HG03066 (cell line): ENCODE data around the gene LSS.
"Not testable (repeated sequence)": the region's sequence is repeated elsewhere in the genome, so short reads cannot be mapped to it uniquely, and the experiment has no call there.

Experiments
- ATAC-seq: cut with Tn5 transposase; IDR thresholded peaks from one replicate; pipeline ENCODE4 v1.9.1; 2021; ENCODE audit warnings: low read depth; ENCODE audit not compliant: unreplicated experiment

Gene LSS

DNA sequence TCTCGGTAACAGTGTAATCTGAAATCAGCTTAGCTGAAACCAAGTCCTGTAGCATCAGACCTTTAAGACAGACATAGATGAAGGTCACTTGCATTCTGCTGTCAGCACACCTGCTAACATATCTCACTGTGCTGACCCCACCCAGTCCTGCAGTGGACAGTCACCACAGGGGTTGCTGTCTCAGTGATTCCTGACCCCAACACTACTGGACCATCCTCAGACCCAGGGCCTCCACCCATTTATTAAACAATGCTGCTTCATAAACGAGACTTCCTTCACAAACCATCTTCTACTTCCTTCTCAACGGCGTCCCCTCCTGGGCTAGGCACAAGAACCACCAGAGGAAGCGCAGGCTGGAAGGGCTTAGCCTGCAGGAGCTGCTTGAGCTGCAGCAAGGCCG lies 17.8 kb upstream of the LSS start:
- no peak for ATAC-seq

DNA sequence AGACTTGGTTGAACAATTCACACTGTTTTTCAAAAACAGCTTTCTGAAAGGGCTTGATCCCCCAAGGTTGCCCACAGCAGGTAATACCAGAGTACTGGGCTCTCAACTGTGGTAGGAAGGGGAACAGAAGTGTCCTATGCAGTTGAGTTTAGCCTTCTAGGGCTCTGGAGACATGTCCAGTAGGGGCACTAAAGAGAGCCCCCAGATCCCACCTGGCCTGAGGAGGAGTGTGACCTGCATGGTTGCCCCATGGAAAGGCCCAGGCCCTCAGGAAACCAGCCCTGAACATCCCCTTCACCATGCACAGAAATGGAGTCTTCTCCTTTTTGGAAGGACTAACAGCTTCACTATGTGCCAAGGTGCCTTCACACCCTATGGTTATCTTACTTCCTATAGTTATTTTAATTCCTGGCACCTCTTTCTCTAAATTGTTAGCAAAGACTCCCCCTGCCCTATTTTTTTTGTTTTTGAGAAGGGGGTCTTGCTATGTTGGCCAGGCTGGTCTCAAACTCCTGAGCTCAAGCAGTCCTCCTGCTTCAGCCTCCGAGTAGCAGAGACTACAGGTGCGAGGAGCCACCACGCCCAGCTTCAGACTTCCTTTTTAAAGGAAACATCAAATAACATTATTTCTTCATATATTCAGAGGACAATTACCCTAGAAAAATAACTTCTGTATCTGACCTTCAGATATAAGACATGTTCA lies 16.8 kb upstream of the LSS start:
- no peak for ATAC-seq

DNA sequence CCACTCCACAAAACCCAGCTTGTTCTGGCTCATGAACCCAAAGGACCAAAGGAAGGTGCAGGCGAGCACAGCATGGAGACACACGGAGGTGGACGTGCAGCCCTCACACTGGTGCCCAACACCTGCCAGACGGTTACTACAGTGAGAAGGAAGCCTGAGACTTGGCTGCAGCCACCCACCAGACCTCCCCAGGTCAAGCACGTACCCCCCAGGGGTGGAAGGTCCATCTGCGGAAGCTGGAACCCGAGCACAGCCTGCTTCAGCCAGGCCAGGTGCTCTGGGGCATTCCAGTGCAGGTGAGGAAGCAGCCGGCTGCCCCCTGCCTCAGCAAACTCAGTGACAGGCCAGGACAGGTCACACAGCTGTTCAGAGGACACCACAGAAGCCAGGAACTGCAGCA lies 16.0 kb upstream of the LSS start:
- ATAC-seq: no peak

DNA sequence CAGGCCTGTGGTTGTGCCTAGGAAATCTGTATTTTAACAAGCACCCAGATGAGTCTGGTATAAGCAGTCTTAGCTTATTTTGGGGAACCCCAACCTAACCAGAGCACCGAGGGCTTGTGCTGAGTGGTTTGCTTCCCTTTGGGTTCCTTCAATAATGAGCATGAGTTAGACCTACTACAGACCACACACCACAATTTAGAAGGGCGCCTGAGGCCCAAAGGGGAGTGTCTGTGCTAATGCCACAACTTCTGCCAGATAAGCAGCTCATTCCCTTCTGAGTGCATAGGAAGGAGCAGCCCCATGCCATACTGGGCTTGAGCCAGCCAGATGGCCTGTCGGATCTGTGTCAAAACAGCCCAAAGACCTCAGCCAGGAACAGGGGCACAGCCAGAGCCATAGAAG lies 15.4 kb upstream of the LSS start:
- no peak for ATAC-seq

DNA sequence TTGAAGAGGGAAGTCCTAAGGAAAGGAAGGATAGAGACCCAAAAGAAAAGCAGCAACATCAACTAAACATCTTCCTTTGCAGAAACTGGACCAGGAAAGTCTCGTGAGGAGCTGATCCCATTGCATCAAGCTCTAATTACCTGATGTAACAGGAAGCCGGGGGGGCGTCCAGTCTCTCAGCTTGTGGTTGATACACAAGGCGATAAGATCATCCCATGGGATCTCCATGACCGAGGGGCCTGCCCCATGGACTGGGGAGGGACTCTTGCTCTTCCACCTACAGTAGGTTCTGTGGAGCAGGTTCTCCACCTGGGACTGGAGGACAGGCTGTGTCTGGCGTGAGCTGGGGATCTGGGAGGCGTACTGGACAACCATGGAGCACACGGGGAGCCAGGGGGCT lies 14.8 kb upstream of the LSS start:
- no peak for ATAC-seq

DNA sequence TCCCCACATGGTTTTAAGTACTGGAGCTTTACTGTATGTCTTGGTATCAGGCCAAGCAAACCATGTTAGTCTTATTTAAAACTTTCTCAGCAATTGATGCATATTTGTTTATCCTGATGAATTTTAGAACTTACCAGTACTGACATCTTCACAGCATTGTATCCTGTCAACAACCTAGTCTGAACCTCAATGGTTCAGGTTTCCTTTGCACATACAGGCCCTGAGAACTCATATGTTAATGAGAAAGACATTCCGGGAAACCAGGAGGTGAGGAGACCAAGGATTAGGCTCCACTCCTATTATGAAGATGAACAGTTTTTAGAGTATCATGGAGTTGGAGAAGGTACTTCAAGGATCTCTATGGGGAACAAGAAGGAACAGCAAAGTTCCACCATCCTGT lies 13.0 kb upstream of the LSS start:
- ATAC-seq: not testable (repeated sequence)

DNA sequence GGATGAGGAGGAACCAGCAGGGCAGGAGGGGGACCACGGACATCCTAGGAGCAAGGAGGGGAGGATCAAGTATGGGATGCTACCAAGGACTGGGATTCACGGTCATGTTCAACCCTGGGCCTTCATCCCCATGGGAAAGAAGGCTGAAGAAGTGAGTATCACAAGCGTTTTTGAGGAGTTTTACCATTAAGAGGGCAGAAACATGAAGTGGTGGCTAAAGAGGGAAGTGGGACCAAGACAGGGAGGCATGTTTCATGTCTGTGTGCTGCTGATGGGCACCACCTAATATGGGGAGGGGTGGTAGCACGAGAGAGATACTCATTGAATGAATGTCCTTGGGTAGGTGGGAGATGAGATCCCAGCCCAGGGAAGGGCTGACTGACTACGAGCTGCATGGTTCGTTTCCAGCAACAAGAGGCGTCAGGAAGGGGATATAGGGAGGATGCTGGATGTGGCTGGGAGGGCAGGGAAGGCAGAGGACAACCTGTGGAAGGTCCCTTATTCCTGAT lies 11.3 kb upstream of the LSS start:
- ATAC-seq: no peak

DNA sequence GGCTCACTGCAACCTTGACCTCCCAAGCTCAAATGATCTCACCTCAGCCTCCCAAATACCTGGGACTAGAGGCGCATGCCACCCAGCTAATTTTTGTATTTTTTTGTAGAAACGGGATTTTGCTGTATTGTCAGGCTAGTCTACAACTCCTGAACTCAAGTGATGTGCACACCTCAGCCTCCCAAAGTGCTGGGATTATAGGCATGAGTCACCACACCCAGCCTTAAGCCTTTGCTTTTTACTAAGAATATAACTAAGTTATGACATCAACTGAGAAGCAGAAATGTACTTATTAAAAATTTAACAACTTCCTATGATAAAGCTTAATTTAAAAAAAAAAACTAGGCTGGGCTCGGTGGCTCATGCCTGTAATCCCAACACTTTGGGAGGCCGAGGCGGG lies 8.9 kb upstream of the LSS start:
- no peak for ATAC-seq

DNA sequence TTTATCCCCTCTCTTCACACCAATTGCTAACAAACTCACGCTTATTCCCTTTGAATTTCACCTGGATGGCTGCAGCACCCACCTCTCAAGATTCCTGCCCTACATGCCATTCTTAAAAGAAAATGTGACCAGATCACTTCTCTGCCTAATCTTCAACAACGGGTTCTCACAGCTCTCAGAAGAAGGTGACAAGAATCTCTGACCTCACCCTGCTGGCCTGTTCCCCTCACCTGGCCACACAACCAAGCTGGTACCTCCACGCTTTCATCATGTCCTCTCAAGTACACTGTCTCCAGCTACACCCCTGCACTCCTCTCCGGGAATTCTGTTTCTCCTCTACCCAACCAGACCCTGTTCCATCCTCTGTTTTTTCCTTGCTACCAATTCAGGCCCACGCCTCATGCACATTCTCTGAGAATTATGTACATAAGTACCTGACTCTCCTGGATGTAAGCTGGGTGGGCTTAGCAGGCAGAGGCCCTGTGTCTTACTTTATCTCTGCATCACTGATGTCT lies 5.9 kb upstream of the LSS start:
- no peak for ATAC-seq

DNA sequence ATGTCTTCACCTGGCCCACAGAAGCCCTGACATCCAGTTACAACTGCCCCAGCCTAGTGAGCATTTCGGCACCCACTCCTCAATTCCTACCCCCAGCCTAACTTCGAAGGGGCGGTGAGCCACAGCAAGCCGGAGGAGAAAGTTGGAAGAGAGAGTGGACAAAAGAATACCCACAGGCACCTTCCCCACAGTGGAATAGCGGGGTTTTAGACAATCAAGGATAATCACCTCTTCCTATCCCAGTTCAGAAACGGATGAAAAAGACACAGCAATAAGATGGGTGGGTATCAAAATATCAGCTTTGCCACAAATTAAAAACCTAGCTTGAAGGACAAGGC lies 1.3 kb upstream of the LSS start:
- no peak for ATAC-seq

DNA sequence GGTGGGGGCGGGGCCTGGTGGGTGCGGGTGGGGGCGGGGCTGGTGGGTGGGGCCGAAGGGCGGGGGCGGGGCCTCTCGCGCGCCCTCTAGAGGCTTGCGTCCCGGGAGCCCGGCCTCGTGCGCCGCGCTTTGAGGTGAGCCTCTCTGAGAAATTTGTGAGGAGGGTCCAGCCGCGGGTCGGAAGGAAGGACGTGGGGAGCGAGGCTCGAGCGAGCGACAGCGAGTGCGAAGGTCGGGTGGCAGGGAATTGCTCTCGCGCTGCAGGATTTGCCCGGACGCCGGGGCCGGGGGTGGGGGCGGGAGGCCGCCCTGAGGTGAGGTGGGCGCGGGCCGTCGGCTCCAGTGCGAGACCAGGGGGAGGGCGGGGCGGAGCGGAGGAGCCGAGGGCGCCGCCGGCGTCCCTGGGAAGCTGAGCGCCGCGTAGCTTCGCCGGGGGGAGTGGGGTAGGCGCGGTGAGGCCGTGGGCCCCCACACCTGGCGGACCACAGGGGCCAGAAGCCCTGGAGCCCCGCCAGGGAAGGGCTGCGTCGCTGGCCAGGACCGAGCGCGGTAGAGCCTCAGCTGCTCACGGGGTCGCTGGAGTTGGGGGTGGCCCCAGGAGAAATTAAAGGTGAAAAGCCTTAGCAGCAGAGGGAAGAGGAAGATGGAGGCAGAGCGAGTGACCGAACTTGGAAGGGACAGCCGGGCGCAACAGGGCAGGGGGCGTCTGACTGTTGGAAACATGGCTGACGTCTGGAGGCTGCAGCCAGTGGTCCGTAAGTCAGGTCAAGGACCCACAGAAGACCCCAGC lies 754 bp upstream of the LSS start:
- peak; percentile 29 for ATAC-seq

DNA sequence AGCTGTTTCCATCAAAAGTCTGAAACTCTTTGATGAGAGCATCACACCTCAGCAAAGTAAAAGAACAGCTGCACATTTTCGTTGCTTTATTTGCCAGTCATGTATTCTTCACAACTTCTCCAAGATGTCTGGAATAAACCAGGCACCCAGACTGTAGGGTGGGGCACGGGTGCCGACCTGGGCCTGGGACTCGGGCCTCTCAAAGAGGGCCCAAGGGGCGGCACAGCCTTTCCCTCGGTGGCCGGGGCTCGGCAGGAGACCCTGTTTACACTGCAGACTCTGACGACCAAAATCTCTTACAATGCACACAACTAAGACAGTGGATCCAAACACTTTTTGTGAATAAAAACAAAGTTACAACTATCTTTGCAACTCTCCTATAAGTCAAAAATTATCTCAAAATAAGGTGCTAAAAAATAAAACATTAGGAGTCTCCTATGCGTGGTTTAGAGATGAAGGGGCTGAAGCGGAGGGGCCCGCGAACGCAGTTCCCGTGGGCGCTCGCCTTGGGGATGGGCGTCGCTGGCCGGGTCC lies 696 bp downstream of the LSS start:
- no peak for ATAC-seq

DNA sequence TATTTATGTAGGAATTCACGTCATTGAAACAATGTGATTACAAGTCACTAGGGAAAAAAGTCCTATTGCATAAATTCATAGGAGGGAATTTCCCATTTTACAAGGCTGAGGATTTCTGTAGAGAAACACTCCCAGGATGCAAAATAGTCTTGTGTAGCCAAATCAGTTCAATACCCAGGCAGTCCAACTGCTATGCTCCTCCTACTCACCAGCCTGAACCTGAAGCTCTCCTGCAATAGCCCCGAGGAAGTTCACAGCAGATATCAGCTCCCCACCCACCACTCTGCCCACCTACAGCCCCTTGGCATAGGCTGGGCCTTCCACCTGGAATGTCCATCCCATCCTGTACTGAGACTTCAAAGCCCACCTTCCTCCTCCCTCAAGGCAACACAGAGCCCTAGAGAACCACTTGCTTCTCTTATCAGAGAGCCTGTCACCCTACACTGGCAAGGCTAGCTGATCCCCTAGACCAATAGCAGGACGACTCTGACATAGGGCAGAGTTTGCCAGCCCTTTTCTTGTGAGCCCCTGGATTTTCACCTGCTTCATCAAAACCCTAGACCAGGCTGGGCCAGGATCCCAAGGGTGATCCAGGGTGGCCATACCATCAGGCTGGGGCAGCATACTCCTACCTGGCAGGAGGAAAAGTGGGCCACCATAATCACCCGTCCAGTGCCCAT lies 1.5 kb downstream of the LSS start:
- no peak for ATAC-seq

DNA sequence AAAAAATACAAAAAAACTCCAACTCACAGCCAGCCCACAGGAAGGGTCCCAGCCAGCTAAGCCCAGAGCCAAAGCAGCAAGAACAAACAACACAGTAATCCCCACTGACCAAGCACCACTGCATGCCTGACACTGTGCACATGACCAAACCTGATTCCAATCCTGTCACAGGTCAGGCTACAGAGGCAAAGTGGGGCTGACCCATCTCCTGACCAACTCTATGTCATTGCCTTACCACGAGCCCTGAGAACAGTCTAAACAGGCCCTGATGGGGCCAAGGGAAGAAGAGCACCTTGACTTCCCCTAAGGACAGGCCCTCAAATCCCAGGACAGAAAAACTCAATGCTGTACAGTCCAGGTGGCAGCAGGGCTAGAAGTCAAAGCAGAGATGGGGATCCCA lies 2.4 kb downstream of the LSS start:
- ATAC-seq: no peak

DNA sequence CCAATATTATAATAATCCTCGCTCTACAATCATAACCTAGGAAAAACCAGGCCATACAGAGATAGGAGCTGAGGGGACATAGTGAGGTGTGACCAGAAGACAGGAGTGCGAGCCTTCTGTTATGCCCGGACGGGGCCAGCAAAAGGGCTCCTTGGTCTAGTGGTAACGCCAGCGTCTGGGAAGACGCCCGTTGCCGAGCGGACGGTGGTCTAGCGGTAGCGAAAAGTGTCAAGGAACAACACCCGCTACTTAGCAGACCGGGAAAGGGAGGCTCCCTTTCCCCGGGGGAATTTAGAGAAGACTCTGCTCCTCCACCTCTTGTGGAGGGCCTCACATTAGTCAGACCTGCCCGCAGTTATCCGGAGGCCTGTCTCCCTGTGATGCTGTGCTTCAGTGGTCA lies 4.9 kb downstream of the LSS start:
- not testable (repeated sequence) for ATAC-seq

DNA sequence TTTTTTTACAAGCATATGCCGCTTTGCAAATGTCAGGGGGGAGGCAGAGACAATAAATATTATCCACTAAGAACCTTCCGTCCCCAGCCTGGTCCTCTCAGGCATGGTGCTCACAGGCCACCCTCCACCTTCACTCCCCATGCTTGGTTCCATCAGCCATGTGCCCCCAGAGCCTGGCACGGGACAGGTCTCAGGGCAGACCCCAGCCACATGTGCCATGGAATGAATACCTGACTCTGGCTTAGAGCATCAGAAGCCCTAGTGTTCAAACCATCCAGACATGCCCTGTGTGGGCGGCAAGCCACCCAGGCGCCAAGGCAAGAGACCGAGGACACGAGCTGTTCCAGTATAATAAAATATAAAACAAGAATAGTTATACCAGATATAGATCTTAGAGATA lies 5.4 kb downstream of the LSS start:
- no peak for ATAC-seq

DNA sequence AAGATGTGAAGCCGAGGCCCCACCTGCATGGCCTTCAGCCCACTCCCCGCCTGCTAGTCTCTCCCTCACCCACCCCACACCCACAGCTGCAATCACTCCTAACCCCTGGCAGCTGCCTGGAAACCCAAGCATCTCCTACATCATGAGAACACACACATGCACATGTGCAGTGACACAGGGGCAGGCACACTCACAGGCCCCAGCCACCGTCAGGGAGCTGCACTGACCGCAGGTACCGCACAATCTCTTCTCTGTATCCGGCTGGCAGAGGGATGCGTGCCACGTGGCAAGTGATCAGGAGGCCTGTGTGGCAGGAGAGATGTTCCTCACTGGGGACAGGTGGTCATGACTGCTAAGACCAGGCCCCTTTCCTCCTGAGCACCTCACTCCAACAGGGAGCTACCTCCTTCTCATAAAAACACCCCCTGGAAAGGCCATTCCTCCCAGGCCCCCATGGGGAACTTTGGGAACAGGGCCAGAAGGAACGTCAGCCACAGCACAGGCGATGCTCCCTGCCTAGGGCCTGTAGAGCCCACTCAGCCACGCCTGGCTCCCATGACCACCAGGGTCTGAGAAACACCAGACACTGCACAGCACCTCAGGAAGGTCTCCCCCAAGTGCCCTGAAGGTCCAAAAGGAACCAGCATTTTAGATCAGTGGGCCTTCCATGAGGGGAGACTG lies 6.0 kb downstream of the LSS start:
- no peak for ATAC-seq

DNA sequence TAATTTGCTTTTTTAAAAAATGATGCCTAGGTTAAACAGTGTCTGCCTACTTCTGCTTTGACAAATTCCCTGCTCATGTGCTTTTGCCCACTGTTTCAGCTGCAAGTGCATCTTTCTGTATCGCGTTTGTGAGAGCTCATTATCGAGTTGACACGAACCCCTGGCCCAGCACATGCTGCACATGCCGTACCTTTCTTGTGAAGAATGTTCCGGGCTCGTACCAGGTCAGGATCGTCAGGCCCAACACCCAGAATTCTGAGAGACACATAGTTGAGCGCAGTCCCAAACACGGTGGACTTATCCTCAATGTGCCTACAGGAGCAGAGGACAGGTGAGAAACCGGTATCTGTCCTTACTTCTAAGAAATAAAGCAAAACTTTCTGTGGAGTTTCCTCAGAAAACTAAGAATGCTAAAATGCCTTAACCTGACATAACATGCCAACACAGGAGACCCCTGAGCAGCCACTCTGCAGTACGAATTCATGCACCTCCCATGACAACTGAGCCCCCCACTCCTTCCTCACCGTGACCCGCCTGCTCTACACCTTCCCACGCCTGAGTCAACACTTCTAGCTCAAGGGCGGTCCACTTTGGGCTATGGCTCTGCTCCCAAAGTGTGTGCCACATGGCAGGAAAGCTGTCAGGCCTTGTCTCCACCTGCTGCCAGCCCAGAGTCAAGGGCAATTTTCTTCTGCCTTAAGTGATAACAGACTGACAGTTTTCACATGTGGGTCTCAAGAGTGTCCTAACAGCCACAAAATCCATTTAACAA lies 6.7 kb downstream of the LSS start:
- ATAC-seq: no peak

DNA sequence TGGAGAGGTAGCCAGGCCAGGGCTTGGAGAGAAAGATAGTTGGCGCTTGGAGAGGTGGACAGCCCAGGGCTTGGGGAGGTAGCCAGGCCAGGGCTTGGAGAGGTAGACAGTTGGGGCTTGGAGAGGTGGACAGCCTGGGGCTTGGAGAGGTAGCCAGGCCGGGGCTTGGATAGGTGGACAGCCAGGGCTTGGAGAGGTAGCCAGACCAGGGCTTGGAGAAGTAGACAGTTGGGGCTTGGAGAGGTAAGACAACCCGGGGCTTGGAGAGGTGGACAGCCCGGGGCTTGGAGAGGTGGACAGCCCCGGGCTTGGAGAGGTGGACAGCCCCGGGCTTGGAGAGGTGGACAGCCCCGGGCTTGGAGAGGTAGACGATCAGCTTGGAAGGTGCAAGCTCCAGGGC lies 7.7 kb downstream of the LSS start:
- no peak for ATAC-seq

DNA sequence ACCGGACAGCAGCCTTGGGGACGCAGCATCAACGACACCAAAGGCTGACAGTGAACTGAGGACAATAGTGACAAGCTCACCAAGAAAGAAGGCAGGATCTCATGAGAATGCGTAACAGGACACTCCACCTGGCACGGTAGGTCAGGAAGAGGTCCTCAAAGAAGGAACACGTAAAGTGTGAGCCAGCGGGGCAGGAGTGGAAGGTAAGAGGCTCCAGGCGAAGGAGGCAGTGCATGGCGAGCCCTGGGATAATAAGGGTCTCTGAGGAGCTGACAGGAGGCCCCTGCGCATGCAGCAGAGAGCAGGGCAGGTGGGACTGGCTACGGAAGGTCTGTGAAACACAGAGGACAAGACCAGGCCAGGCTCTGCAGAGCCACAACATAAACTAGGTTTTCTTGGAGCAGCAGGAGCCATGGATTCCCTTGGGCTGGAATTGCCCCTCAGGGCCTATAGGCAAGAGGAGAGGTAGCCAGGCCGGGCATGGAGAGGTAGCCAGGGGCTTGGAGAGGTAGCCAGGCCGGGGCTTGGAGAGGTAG lies 8.2 kb downstream of the LSS start:
- no peak for ATAC-seq
